Hypothalamus (tissue), 51 donors: Measurements from ENCODE around the gene LAMB3.

Experiments used
- DNase-seq, 51 donors: peaks; one replicate each; lab custom pipeline; 2025; lab: John Stamatoyannopoulos, UW

Gene LAMB3

GRCh38 chr1:209667103-209667502 is 14.9 kb upstream of the LAMB3 start:
- DNase-seq = no peak

GRCh38 chr1:209662879-209663327 is 10.7 kb upstream of the LAMB3 start:
- DNase-seq = no peak

GRCh38 chr1:209661071-209661470 is 8.8 kb upstream of the LAMB3 start:
- no peak for DNase-seq

GRCh38 chr1:209659909-209660308 is 7.7 kb upstream of the LAMB3 start:
- DNase-seq = no peak

GRCh38 chr1:209657918-209658317 is 5.7 kb upstream of the LAMB3 start:
- DNase-seq = no peak

GRCh38 chr1:209657140-209657879 is 5.1 kb upstream of the LAMB3 start:
- DNase-seq = no peak

GRCh38 chr1:209655411-209656231 is 3.4 kb upstream of the LAMB3 start:
- no peak for DNase-seq

GRCh38 chr1:209653915-209654351 is 1.7 kb upstream of the LAMB3 start:
- DNase-seq = no peak

- peak in 49 of 51 donors; percentile 13 to 94 (median 72) for DNase-seq
Observed at GRCh38 chr1:209652873-209653401, 712 bp upstream of the LAMB3 start.

GRCh38 chr1:209651138-209651587 is 1.1 kb downstream of the LAMB3 start:
- no peak for DNase-seq

- no peak for DNase-seq
Observed at GRCh38 chr1:209650454-209650853, 1.8 kb downstream of the LAMB3 start.

GRCh38 chr1:209648931-209649776 is 3.1 kb downstream of the LAMB3 start:
- no peak for DNase-seq

GRCh38 chr1:209648346-209648745 is 3.9 kb downstream of the LAMB3 start:
- no peak for DNase-seq

- no peak for DNase-seq
Observed at GRCh38 chr1:209647156-209647555, 5.1 kb downstream of the LAMB3 start.

GRCh38 chr1:209646558-209646957 is 5.7 kb downstream of the LAMB3 start:
- DNase-seq = no peak

GRCh38 chr1:209645574-209646452 is 6.4 kb downstream of the LAMB3 start:
- no peak for DNase-seq

- DNase-seq = peak in 41 of 51 donors; percentile 19 to 93 (median 63)
Observed at GRCh38 chr1:209643285-209644020, 8.8 kb downstream of the LAMB3 start.

GRCh38 chr1:209642816-209643215 is 9.4 kb downstream of the LAMB3 start:
- DNase-seq = no peak

GRCh38 chr1:209641832-209642172 is 10.4 kb downstream of the LAMB3 start:
- peak in 45 of 51 donors; percentile 14 to 94 (median 68) for DNase-seq
